ENCODE measurements around the gene ZNF148.
"Not testable (repeated sequence)": the region's sequence is repeated elsewhere in the genome, so short reads cannot be mapped to it uniquely, and the experiment has no call there.

ZNF148 gene

DNA sequence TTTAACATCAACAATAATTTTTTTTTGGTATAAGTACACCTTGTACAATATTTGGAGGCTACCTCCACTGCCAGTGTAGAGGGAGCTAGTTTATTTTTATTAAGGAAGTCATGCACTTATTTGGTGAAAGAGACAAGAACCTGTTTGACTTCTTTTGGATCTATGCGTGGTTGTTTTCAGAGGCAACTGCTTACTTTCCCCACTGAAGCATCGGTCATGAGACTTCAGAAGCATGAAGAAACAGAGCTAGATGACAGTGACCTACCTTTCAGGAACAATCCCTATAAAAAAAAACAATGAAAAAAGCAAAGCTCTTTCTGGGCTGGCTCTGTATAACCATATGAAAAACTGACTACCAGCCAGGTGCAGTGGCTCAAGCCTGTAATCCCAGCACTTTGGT, 20.0 kb upstream of the ZNF148 start:
- TF ChIP-seq, protein P1, sequence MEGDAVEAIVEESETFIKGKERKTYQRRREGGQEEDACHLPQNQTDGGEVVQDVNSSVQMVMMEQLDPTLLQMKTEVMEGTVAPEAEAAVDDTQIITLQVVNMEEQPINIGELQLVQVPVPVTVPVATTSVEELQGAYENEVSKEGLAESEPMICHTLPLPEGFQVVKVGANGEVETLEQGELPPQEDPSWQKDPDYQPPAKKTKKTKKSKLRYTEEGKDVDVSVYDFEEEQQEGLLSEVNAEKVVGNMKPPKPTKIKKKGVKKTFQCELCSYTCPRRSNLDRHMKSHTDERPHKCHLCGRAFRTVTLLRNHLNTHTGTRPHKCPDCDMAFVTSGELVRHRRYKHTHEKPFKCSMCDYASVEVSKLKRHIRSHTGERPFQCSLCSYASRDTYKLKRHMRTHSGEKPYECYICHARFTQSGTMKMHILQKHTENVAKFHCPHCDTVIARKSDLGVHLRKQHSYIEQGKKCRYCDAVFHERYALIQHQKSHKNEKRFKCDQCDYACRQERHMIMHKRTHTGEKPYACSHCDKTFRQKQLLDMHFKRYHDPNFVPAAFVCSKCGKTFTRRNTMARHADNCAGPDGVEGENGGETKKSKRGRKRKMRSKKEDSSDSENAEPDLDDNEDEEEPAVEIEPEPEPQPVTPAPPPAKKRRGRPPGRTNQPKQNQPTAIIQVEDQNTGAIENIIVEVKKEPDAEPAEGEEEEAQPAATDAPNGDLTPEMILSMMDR (IDR thresholded peaks at IDR 0.05) = no peak
- no peak for DNase-seq
- Histone ChIP-seq H3K4me3 (no peak overlapping the region), H3K36me3 (no peaks in the 10 kb centered on the region), H3K4me1 (no peaks in the 10 kb centered on the region), H3K9me3 (no peaks in the 10 kb centered on the region), H3K27me3 (peaks cover 0 to 3% of the 10 kb centered on the region in 2 donors), H3K27ac (no peak overlapping the region)
- intact Hi-C loops (cut with DNase I; ENCODE audit: low total_unique reads) = no loop called here

- Histone ChIP-seq H3K4me1 (no peaks in the 10 kb centered on the region), H3K9me3 (no peaks in the 10 kb centered on the region), H3K27me3 (peaks cover 0 to 3% of the 10 kb centered on the region in 2 donors), H3K27ac (no peak overlapping the region), H3K36me3 (no peaks in the 10 kb centered on the region), H3K4me3 (no peak overlapping the region)
- TF ChIP-seq, protein P1 (IDR thresholded peaks at IDR 0.05) = no peak
- intact Hi-C loops (cut with DNase I; ENCODE audit: low total_unique reads) = no loop called here
- no peak for DNase-seq
Observed at GRCh38 chr3:125394406-125394805, 19.3 kb upstream of the ZNF148 start.

GRCh38 chr3:125389282-125389681, 14.2 kb upstream of the ZNF148 start:
- H3K36me3 ChIP-seq = no peaks in the 10 kb centered on the region
- TF ChIP-seq, protein P1 (IDR thresholded peaks at IDR 0.05) = no peak
- no peak for DNase-seq
- H3K27me3 ChIP-seq = no peaks in the 10 kb centered on the region
- no peaks in the 10 kb centered on the region for H3K9me3 ChIP-seq
- no peak overlapping the region for H3K27ac ChIP-seq
- intact Hi-C loops (cut with DNase I; ENCODE audit: low total_unique reads) = no loop called here
- H3K4me3 ChIP-seq = no peak overlapping the region
- no peaks in the 10 kb centered on the region for H3K4me1 ChIP-seq

DNA sequence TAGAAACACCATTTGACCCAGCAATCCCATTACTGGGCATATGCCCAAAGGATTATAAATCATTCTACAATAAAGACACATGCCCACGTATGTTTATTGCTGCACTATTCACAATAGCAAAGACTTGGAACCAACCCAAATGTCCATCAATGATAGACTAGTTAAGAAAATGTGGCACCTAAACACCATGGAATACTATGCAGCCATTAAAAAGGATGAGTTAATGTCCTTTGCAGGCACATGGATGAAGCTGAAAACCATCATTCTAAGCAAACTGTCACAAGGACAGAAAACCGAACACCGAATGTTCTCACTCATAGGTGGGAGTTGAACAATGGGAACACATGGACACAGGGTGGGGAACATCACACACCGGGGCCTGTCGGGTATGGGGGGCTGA, 13.2 kb upstream of the ZNF148 start:
- intact Hi-C loops (cut with DNase I; ENCODE audit: low total_unique reads); H3K27me3 ChIP-seq; H3K27ac ChIP-seq; H3K9me3 ChIP-seq; H3K36me3 ChIP-seq; DNase-seq; H3K4me3 ChIP-seq; H3K4me1 ChIP-seq: not testable (repeated sequence)

- no peaks in the 10 kb centered on the region for H3K4me1 ChIP-seq
- no peak overlapping the region for H3K27ac ChIP-seq
- H3K27me3 ChIP-seq = no peaks in the 10 kb centered on the region
- no peak overlapping the region for H3K4me3 ChIP-seq
- TF ChIP-seq, protein P1 (IDR thresholded peaks at IDR 0.05) = no peak
- H3K36me3 ChIP-seq = no peaks in the 10 kb centered on the region
- intact Hi-C loops (cut with DNase I; ENCODE audit: low total_unique reads) = no loop called here
- DNase-seq = peak in 1 of 2 donors; percentile 28
- no peaks in the 10 kb centered on the region for H3K9me3 ChIP-seq
Observed at GRCh38 chr3:125386811-125387210, 11.7 kb upstream of the ZNF148 start.

- Histone ChIP-seq H3K4me1 (no peaks in the 10 kb centered on the region), H3K9me3 (no peaks in the 10 kb centered on the region), H3K27me3 (no peaks in the 10 kb centered on the region), H3K4me3 (no peak overlapping the region), H3K27ac (no peak overlapping the region), H3K36me3 (no peaks in the 10 kb centered on the region)
- intact Hi-C loops (cut with DNase I; ENCODE audit: low total_unique reads) = no loop called here
- TF ChIP-seq, protein P1 (IDR thresholded peaks at IDR 0.05) = no peak
- no peak for DNase-seq
Observed at GRCh38 chr3:125383744-125384143, 8.6 kb upstream of the ZNF148 start.

Measured in tibial artery (tissue), 4 donors.